ENCODE measurements around the gene ANTKMT. TPM values are rescaled to one million over a fixed set of nuclear protein-coding genes. Genes with fewer than 3 reads are reported as not detected.

The ANTKMT gene
- total and polyA plus RNA-seq, 2 of the 4 experiments (the other 2 are of a cell fraction), result 7.3 to 16.2 TPM

GRCh38 chr16:678209-678857 lies 42.6 kb upstream of the ANTKMT start (continued):
- no peak for TF ChIP-seq MAFK (IDR thresholded peaks at IDR 0.05; ENCODE audit: low read depth, low read length)

GRCh38 chr16:678858-679813 lies 41.8 kb upstream of the ANTKMT start:
- Histone ChIP-seq H2AK5ac (ENCODE audit: low read depth, low read length) (peak overlapping the region; percentile 87), H2AK9ac (replicated peaks; ENCODE audit: low read depth, low read length, poor library complexity) (peak overlapping the region; percentile 97), H3K4me1 (ENCODE audit: control insufficient read depth, insufficient read depth, low read length) (peaks cover 26% of the 10 kb centered on the region), H2AFZ (replicated peaks; ENCODE audit: low read length, poor library complexity) (peak overlapping the region; percentile 99), H4K8ac (ENCODE audit: low read depth in 2 of 2, low read length in 2 of 2) (peak overlapping the region in 1 of 2 experiments; percentile 87; a peak in 2 of 4 replicates), H3K9me3 (ENCODE audit: control insufficient read depth, insufficient read depth, low read length) (no peaks in the 10 kb centered on the region), H3K9me1 (ENCODE audit: insufficient read depth, low read length) (peaks cover 15% of the 10 kb centered on the region), H2BK15ac (ENCODE audit: low read depth, low read length) (no peak overlapping the region), H3K79me1 (ENCODE audit: low read depth in 1 of 2, low read length in 2 of 2) (peaks cover 9 to 45% of the 10 kb centered on the region in 2 experiments; a peak in 3 of 4 replicates), H4K20me1 (ENCODE audit: insufficient read depth, low read length) (peaks cover 44% of the 10 kb centered on the region), H3K23ac (ENCODE audit: low read depth, low read length) (peak overlapping the region; percentile 68), H3K56ac (ENCODE audit: extremely low read depth, insufficient read depth, low read length) (no peak overlapping the region), H3K18ac (ENCODE audit: low read depth, low read length) (no peak overlapping the region), H3K4me2 (ENCODE audit: low read depth, low read length) (peak overlapping the region; percentile 77), H3K14ac (replicated peaks; ENCODE audit: low read depth, low read length) (peak overlapping the region; percentile 76), H3K36me3 (ENCODE audit: control insufficient read depth, insufficient read depth, low read length) (peaks cover 20% of the 10 kb centered on the region), H2BK20ac (ENCODE audit: low read depth, low read length) (no peak overlapping the region), H3K9ac (ENCODE audit: low read depth, low read length) (peak overlapping the region; percentile 57), H3K27me3 (ENCODE audit: control insufficient read depth, insufficient read depth, low read length) (no peaks in the 10 kb centered on the region), H4K91ac (ENCODE audit: insufficient read depth, low read depth, low read length) (peak overlapping the region; percentile 46), H3K4me3 (ENCODE audit: insufficient read depth, low read depth, low read length) (peak overlapping the region; percentile 51), H2BK5ac (ENCODE audit: low read depth, low read length, poor library complexity, severe bottlenecking) (peak overlapping the region; percentile 28), H4K5ac (ENCODE audit: low read depth, low read length) (peak overlapping the region; percentile 4; the same call in 1 of the 2 replicates), H3K4ac (ENCODE audit: low read depth, low read length) (peak overlapping the region; percentile 75), H3K27ac (ENCODE audit: insufficient read depth, low read length) (peak overlapping the region; percentile 34), H2BK120ac (ENCODE audit: low read depth, low read length) (no peak overlapping the region; the same call in 1 of the 2 replicates)
- ATAC-seq (ENCODE audit: low read depth) (peak; percentile 11), DNase-seq (peak; percentile 30)
- dilution Hi-C loops (cut with HindIII; ENCODE audit: low sequenced_read_pairs, unreplicated experiment) (no loop called here), intact Hi-C loops (cut with micrococcal nuclease) (no loop called here), in situ Hi-C loops (cut with MboI; ENCODE audit: low sequenced_read_pairs) (no loop called here)
- POLR2A ChIA-PET (ENCODE audit: unreplicated experiment), result interaction anchor here (0.6 kb wide), 1 partner anchor 98 kb away, joined by 5 read pairs; no protein-coding TSS in a partner anchor
- TF ChIP-seq POLR2A (IDR thresholded peaks at IDR 0.05; ENCODE audit: low read depth, low read length) (0 out of 2 replicates have a peak, but pooled peaks have one; percentile 8), NFE2L2 (IDR thresholded peaks at IDR 0.05; ENCODE audit: low read depth, low read length) (no peak)
- WGBS, 2 experiments (ENCODE audit: extremely low coverage in 2 of 2, insufficient read length in 1 of 2), result 32% methylated on average over 29 of the region's 52 CpGs; no CpG with 5 or more reads in 1 of the 2 experiments
- CTCF ChIA-PET, result no interaction called here
- BruUV-seq (replicated peaks), result no TSS peak

All from IMR-90 (cell line).